Parathyroid adenoma (tissue), 2 donors: ENCODE measurements around the gene CACYBP.
A peak's percentile ranks its signal among the peaks of the same experiment; 100 is the strongest.

Experiments used
- H2AFZ ChIP-seq: fragments of 300-600 bp; sonication (generic); one replicate; pipeline ENCODE4 v1.7.0; 2017; ENCODE audit warnings: antibody characterized with exemption, mild to moderate bottlenecking
- H3K27ac ChIP-seq: fragments of 300-600 bp; sonication (generic); one replicate; pipeline ENCODE4 v1.7.0; 2017
- H3K27me3 ChIP-seq: fragments of 300-600 bp; sonication (generic); one replicate; pipeline ENCODE4 v1.7.0; 2017; ENCODE audit warnings: low read length; ENCODE audit not compliant: control insufficient read depth, insufficient read depth
- H3K36me3 ChIP-seq: fragments of 300-600 bp; sonication (generic); one replicate; pipeline ENCODE4 v1.7.0; 2017; ENCODE audit warnings: low read length; ENCODE audit not compliant: control insufficient read depth, insufficient read depth
- H3K4me1 ChIP-seq: fragments of 300-600 bp; sonication (generic); one replicate; pipeline ENCODE4 v1.7.0; 2017; ENCODE audit warnings: control low read depth
- H3K4me2 ChIP-seq: fragments of 300-600 bp; sonication (generic); one replicate; pipeline ENCODE4 v1.7.0; 2017; ENCODE audit warnings: low read length
- H3K4me3 ChIP-seq: fragments of 300-600 bp; sonication (generic); one replicate; pipeline ENCODE4 v1.7.0; 2017; ENCODE audit warnings: low read depth, low read length
- H3K79me2 ChIP-seq: fragments of 300-600 bp; sonication (generic); one replicate; pipeline ENCODE4 v1.7.0; 2017; ENCODE audit warnings: control low read depth
- H3K9ac ChIP-seq: fragments of 300-600 bp; sonication (generic); one replicate; pipeline ENCODE4 v1.7.0; 2017; ENCODE audit warnings: mild to moderate bottlenecking
- H3K9me3 ChIP-seq: fragments of 300-600 bp; sonication (generic); one replicate; pipeline ENCODE4 v1.7.0; 2017; ENCODE audit warnings: low read length; ENCODE audit not compliant: control insufficient read depth
- TF ChIP-seq, protein P1 (sequence below): fragments of 300-600 bp; sonication (generic); IDR thresholded peaks from one replicate; pipeline ENCODE4 v1.7.0; 2017; ENCODE audit warnings: antibody characterized with exemption, mild to moderate bottlenecking
- donor health status: primary hyperparathyroidism.

The CACYBP gene

DNA sequence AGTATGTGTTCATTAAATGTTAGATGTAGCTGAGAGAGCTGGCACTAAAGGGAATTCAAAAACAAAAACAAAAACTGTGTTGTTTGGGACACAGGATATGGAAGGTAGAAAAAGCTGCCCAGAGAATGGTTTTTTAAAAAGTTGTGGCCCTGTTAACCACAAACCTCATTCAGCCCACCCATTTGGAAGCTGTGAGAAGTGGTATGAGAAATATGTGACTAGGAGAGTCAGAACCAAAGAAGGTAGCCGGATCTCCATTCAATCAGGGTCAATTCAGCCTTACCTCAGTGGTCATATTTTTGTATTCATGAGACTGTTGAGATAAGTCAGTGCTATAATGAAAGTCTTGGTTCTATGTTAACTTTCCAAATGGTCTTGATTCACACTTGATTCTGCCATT lies 29.8 kb upstream of the CACYBP start:
- no peaks in the 10 kb centered on the region for H3K9me3 ChIP-seq
- peaks cover 18% of the 10 kb centered on the region for H3K4me1 ChIP-seq
- no peaks in the 10 kb centered on the region for H3K27me3 ChIP-seq
- H2AFZ ChIP-seq: no peak overlapping the region
- TF ChIP-seq, protein P1, sequence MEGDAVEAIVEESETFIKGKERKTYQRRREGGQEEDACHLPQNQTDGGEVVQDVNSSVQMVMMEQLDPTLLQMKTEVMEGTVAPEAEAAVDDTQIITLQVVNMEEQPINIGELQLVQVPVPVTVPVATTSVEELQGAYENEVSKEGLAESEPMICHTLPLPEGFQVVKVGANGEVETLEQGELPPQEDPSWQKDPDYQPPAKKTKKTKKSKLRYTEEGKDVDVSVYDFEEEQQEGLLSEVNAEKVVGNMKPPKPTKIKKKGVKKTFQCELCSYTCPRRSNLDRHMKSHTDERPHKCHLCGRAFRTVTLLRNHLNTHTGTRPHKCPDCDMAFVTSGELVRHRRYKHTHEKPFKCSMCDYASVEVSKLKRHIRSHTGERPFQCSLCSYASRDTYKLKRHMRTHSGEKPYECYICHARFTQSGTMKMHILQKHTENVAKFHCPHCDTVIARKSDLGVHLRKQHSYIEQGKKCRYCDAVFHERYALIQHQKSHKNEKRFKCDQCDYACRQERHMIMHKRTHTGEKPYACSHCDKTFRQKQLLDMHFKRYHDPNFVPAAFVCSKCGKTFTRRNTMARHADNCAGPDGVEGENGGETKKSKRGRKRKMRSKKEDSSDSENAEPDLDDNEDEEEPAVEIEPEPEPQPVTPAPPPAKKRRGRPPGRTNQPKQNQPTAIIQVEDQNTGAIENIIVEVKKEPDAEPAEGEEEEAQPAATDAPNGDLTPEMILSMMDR: no peak
- H3K4me3 ChIP-seq: no peak overlapping the region
- H3K36me3 ChIP-seq: no peaks in the 10 kb centered on the region
- no peak overlapping the region for H3K9ac ChIP-seq
- H3K79me2 ChIP-seq: no peaks in the 10 kb centered on the region
- no peak overlapping the region for H3K4me2 ChIP-seq
- peak overlapping the region; percentile 36 for H3K27ac ChIP-seq

- Histone ChIP-seq H3K9me3 (no peaks in the 10 kb centered on the region), H3K4me1 (peaks cover 9% of the 10 kb centered on the region), H3K9ac (no peak overlapping the region), H3K79me2 (no peaks in the 10 kb centered on the region), H3K4me2 (peak overlapping the region; percentile 40), H3K36me3 (no peaks in the 10 kb centered on the region), H2AFZ (peak overlapping the region; percentile 70), H3K27me3 (no peaks in the 10 kb centered on the region), H3K27ac (peak overlapping the region; percentile 77), H3K4me3 (no peak overlapping the region)
- TF ChIP-seq, protein P1: no peak
Measured at GRCh38 chr1:174971466-174971865, 28.3 kb upstream of the CACYBP start.

GRCh38 chr1:174971902-174972301 lies 27.8 kb upstream of the CACYBP start:
- Histone ChIP-seq H3K36me3 (no peaks in the 10 kb centered on the region), H3K27me3 (no peaks in the 10 kb centered on the region), H3K4me2 (peak overlapping the region; percentile 34), H3K9me3 (no peaks in the 10 kb centered on the region), H3K79me2 (no peaks in the 10 kb centered on the region), H2AFZ (peak overlapping the region; percentile 70), H3K4me1 (peaks cover 7% of the 10 kb centered on the region), H3K4me3 (no peak overlapping the region), H3K27ac (peak overlapping the region; percentile 77), H3K9ac (no peak overlapping the region)
- TF ChIP-seq, protein P1: no peak

DNA sequence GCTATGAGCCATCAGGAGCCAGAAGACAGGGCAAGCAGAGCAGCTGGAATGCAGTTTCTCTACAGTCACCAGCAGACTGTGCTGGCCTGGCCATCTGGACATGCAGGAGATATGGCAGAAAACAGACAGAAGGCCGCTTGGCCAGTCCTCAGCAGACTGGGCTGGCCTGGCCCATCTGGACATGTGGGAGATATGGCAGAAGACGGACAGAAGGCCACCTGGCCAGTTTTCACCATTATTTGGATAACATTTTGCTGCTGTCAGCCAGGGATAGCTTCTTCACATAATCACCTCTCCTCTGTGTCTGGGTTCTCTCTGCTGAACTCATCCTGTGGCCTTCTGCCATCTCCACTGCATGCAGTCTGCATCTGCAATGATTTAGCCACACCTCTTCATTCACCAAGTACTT lies 25.0 kb upstream of the CACYBP start:
- Histone ChIP-seq H3K27me3 (no peaks in the 10 kb centered on the region), H2AFZ (no peak overlapping the region), H3K9me3 (no peaks in the 10 kb centered on the region), H3K79me2 (no peaks in the 10 kb centered on the region), H3K9ac (no peak overlapping the region), H3K27ac (no peak overlapping the region), H3K4me2 (no peak overlapping the region), H3K4me1 (peaks cover 7% of the 10 kb centered on the region), H3K4me3 (no peak overlapping the region), H3K36me3 (no peaks in the 10 kb centered on the region)
- TF ChIP-seq, protein P1: no peak

GRCh38 chr1:174975764-174976163 lies 24.0 kb upstream of the CACYBP start:
- Histone ChIP-seq H3K79me2 (no peaks in the 10 kb centered on the region), H3K9me3 (no peaks in the 10 kb centered on the region), H3K4me3 (no peak overlapping the region), H3K36me3 (no peaks in the 10 kb centered on the region), H2AFZ (no peak overlapping the region), H3K27me3 (no peaks in the 10 kb centered on the region), H3K4me1 (peaks cover 7% of the 10 kb centered on the region), H3K4me2 (no peak overlapping the region), H3K9ac (no peak overlapping the region), H3K27ac (no peak overlapping the region)
- TF ChIP-seq, protein P1: no peak
